Activated T-helper 1 cell treated with anti-CD3 and anti-CD28 coated beads, Interleukin-2, amount 50 U/mL, for 16 hours (primary cell): ENCODE measurements around the gene POLA2.
A peak's percentile ranks its signal among the peaks of the same experiment; 100 is the strongest.

Source experiments
- DNase-seq, 2 donors: peaks; one replicate each; pipeline ENCODE4 v3.0.0-alpha.2; 2020; ENCODE audit warnings: low read depth in 1 of 2, low spot score in 1 of 2

POLA2 gene

GRCh38 chr11:65279741-65280440, 18.1 kb downstream of the POLA2 start:
- DNase-seq = peak in 1 of 2 donors; percentile 19

- no peak for DNase-seq
These were observed 18.9 kb downstream of the POLA2 start for GRCh38 chr11:65280646-65281045.

- no peak for DNase-seq
These were observed 24.9 kb downstream of the POLA2 start for GRCh38 chr11:65286686-65287085.

DNA sequence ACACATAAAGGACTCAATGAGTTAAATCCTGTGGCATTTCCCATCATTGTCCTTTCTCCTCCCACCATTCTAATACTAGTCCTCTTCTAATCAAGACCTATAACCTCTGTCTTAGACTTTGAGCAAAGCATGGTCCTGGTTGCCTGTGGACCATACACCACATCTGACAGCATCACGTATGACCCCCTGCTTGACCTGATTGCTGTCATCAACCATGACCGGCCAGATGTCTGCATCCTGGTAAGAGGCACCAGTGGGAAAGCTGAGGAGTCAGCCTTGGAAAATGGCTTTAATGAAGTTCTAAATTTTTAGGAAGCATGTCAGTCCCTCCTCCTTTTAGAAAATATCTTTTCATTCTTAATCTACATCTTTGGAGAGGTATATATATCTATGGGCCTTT, 25.8 kb downstream of the POLA2 start:
- DNase-seq = no peak

DNA sequence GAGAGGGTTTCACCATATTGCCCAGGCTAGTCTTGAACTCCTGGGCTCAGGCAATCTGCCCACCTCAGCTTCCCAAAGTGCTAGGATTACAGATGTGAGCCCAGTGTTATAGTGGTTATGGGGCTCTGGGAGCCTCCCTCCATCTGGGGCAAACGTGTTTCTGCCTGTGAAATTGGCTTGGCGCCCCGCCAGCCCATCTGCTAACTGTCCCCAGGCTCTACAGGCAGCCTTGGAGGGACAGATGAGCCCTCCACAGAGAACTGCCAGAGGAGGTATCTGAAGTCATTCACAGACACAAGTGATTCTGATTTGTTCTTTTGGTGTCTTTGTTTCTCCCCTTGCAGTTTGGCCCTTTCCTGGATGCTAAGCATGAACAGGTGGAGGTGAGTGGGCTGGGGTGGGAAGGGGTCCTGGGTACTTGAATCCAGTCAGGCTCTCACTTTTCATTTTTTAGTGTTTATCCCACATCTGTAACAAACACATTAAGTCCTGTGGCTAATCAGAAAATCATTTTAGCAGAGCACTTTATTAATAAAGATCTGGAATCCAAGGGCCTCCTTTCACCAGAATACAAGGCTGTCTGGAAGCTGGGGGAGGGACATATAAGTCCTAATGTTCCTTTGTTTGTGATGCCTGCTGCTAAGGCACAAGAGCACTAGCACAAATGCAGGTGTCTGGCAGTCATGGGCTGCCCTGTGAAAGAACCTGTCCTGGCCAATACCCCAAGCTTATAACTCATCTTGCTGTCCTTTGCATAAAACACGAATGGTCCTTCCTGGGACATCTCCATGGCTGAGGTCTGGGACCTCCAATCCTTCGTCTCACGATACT, 27.2 kb downstream of the POLA2 start:
- no peak for DNase-seq

GRCh38 chr11:65290448-65291165, 28.8 kb downstream of the POLA2 start:
- no peak for DNase-seq

DNA sequence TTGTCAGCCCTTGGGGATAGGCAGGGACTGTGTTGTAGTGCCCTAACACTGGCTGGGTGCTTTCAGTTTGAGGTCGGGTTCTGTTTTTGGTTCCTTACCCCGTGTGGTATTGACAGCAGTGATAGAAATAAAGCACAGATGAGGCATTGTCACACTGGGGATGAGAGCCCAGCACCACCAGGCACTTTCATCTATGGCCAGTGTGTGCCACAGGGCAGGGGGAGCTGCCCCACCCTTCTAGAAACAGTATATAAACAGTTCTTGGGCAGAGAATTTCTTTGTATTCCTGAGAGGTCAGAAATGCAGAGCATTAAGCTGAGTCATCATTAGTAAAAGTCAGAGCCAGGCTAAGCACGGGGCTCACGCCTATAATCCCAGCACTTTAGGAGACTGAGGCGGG, 29.9 kb downstream of the POLA2 start:
- DNase-seq = no peak

DNA sequence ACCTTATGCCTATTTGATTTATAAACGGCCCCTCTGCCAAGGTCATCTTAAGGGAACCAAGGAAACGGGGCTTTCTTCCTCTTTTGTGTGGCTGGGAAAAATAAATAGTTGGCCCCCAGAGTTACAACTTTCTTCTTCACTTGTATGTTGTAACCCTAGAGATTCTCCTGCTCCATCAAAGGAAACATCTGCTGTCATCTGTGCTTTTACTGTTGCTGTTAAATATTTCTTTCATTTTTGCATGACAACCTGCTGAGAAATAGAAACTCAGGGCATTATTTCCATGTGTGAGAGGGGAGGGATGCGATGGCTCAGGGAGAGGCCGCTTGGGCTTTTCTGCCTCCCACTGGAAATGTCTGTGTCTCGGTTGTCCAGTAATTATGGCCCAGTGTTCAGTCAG, 31.1 kb downstream of the POLA2 start:
- DNase-seq = no peak

- DNase-seq = no peak
These were observed 32.2 kb downstream of the POLA2 start for GRCh38 chr11:65293909-65294381.

DNA sequence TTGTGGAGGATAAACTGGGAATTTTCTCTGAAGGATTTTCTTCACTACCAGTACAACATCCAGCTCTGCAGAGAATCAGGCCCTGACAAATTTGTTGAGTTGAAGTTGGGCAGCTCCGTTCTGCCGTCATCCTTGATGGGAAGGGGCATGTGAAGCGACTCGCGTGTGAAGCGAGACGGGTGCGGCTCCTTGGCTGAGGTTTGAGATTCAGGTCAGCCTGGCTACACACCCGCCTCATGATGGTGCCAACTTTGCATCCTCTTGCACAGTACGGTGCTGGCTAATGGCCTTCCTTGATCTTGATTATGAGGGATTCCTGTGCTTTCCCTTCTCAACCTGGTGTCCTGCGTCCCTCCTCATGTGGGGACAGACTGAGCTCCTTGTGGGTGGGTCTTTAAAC, 33.2 kb downstream of the POLA2 start:
- no peak for DNase-seq

DNA sequence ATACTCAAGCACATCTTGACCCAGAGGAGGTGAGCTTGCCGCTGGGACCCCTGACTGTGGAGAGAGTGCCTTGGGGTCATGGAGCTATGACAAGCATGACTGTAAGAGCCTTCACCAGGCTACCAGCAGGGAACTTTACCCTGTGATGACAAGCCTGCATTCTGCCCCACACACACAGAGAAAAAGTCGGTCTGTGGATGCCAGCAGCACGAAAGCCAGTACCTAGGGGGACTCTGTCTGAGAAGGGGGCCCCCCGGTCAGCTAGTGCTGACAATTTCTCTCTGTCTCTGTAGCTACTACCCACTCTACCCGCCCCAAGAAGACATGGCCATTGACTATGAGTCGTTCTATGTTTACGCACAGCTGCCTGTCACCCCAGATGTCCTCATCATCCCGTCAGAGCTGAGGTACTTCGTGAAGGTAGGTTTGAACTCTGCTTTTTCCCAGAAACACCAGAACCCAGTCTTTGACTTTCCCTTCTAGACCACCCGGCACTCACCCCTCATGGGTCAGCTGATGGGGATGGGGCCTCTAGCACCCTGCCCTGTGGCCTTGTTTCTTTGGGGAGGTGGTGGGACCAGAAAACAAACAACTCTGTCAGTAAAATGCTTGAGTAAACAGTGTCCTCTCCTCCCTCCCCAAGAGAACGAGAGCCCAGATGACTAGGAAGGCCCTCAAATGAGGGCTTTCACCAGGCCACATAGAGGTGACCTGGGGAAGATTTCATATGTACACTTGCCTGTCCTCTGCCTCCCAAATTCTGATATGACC, 34.0 kb downstream of the POLA2 start:
- no peak for DNase-seq

GRCh38 chr11:65297026-65297672, 35.4 kb downstream of the POLA2 start:
- no peak for DNase-seq

DNA sequence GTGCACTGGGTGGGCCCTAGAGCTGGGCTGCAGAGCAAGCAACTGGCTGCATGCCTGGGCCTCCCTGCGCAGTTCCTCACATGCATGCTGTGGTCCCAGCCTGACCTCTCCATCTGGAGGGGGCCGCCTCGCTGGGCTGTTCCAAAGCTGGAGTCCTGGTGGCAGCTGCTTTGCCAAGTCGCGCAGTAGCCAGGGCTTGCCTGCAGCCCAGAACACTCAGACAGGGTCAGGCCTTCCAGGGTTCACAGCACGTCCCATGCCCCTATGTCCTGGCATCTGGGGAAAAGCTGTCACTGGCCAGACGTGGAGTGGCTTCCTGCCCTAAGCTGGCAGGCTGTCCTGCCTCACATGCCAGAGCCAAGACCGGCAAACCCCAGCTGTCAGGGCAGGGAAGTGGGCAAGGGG, 36.4 kb downstream of the POLA2 start:
- no peak for DNase-seq

DNA sequence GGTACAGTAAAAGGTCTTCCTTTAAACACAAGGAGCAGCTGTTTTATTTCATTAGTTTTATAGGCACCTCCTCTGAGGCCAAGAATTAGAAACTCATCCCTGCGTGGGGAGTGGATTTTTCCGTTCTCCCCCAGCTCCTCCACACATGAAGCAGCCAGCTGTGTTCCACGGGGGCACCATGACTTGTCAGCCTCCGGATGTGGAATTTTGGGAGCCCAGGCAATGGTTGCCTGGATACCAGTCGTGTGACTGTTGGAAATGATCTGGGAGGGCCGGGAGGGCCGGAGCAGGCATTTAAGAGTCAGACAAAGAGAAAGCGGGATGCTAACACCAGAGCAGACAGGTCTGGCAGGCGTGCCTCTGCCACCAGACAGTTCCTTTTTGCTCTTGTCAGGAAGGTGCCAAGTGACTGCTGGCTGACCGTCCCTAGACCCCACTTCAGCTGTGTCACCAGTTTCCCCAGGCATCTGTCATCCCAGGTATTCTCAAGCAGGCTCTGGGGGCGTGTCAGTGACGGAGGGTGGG, 37.0 kb downstream of the POLA2 start:
- no peak for DNase-seq

- DNase-seq = no peak
These were observed 39.0 kb downstream of the POLA2 start for GRCh38 chr11:65300621-65301275.

DNA sequence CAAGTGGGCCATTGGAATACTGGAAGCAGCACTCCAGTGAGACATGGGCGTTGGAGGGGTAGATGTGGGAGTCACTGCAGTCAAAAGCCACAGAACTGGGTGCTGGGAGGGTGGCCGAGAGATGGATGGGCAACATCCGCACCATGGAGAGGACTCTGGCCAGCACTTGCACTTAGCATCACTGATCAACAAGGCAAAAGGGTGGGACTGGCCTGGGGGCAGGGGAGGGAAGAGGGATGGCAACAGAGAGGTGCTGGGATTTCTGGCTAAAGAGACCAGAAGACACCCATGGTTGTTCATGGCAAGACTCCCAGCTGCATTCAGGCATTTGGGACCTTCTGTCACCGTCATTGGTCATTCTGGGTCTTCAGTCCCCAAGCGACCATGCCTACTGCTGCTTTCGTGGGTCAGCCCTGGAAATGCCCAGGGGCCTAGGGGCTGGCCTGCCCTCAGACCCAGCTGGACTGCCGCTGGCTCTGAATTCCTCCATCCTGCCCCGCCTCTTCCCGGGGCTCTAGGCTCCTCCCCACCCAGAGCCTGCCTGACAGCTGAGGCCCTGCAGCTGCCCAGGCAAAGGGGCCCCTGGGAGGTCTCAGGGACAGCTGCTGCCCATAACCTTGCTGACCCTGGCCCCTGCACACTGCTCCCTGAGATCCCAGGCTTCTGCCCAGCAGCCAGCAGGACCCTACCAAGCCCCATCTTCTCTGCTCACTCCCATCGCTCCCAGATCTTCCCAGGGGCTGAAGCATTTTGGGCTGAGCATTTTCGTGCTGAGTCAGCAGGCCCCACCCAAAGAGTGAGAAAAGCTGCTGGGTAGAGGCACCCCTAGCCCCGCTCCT, 39.9 kb downstream of the POLA2 start:
- no peak for DNase-seq

- DNase-seq = no peak
These were observed 41.8 kb downstream of the POLA2 start for GRCh38 chr11:65303555-65303954.

- no peak for DNase-seq
These were observed 42.3 kb downstream of the POLA2 start for GRCh38 chr11:65304110-65304509.

DNA sequence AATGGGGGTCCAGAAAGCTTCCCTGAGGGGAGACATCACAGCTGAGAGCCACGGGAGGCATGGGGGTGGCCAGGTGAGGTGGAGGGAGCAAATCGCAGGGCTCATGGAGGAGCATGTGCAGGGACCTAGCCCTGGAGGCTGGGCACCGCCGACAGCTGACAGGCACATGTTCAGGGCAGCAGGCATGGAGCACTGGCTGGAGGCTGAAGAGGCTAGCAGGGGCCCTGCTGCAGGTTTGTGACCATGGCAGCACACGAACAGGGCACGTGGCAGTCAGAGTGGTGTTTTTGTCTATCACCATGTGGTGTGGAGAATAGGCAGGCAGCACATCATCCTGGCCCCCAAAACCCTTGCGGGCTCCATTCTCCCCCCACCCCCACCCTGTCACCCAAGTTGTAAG, 42.9 kb downstream of the POLA2 start:
- DNase-seq = no peak
